ENCODE measurements around the gene CLDN11. TPM values are rescaled to one million over a fixed set of nuclear protein-coding genes. Genes with fewer than 3 reads are reported as not detected.

CLDN11 gene
- not detected in 2 replicates for total RNA-seq

- Mint-ChIP-seq H3K36me3 (ENCODE audit: low read depth) (no peaks in the 10 kb centered on the region), H3K4me3 (peak within 1 kb of the TSS; percentile 66), H3K4me1 (ENCODE audit: low read depth) (peaks cover 10% of the 10 kb centered on the region), H3K27me3 (ENCODE audit: insufficient read depth) (peaks cover 51% of the 10 kb centered on the region), H3K9me3 (no peaks in the 10 kb centered on the region), H3K27ac (no peak within 1 kb of the TSS)
- intact Hi-C loops (cut with micrococcal nuclease): loop anchor here (5.0 kb wide), 1 partner anchor 164 kb away; no protein-coding TSS in a partner anchor
- no peak for DNase-seq (ENCODE audit: low spot score)
Measured at GRCh38 chr3:170418422-170419398, at the start of gene CLDN11. CLDN11 (plus strand) TSS chr3:170418868; CDS start chr3:170419067, 199 bp downstream.

GRCh38 chr3:170368921-170369320, 49.7 kb upstream of the CLDN11 start:
- Mint-ChIP-seq H3K27ac (no peak overlapping the region), H3K9me3 (no peaks in the 10 kb centered on the region), H3K36me3 (ENCODE audit: low read depth) (peaks cover 21% of the 10 kb centered on the region), H3K4me1 (ENCODE audit: low read depth) (peaks cover 19% of the 10 kb centered on the region), H3K4me3 (no peak overlapping the region), H3K27me3 (ENCODE audit: insufficient read depth) (no peaks in the 10 kb centered on the region)
- DNase-seq (ENCODE audit: low spot score): no peak
- intact Hi-C loops (cut with micrococcal nuclease): no loop called here

- peaks cover 8% of the 10 kb centered on the region for H3K36me3 Mint-ChIP-seq (ENCODE audit: low read depth)
- DNase-seq (ENCODE audit: low spot score): no peak
- no peaks in the 10 kb centered on the region for H3K9me3 Mint-ChIP-seq
- intact Hi-C loops (cut with micrococcal nuclease): no loop called here
- peaks cover 11% of the 10 kb centered on the region for H3K4me1 Mint-ChIP-seq (ENCODE audit: low read depth)
- H3K27ac Mint-ChIP-seq: no peak overlapping the region
- H3K4me3 Mint-ChIP-seq: no peak overlapping the region
- no peaks in the 10 kb centered on the region for H3K27me3 Mint-ChIP-seq (ENCODE audit: insufficient read depth)
Measured at GRCh38 chr3:170372190-170372879, 46.3 kb upstream of the CLDN11 start.

- Mint-ChIP-seq H3K27me3 (ENCODE audit: insufficient read depth) (no peaks in the 10 kb centered on the region), H3K4me3 (no peak overlapping the region), H3K4me1 (ENCODE audit: low read depth) (no peaks in the 10 kb centered on the region), H3K9me3 (peaks cover 4% of the 10 kb centered on the region), H3K36me3 (ENCODE audit: low read depth) (peaks cover 28% of the 10 kb centered on the region), H3K27ac (no peak overlapping the region)
- intact Hi-C loops (cut with micrococcal nuclease): no loop called here
- no peak for DNase-seq (ENCODE audit: low spot score)
Measured at GRCh38 chr3:170383567-170383966, 35.1 kb upstream of the CLDN11 start.

- no peaks in the 10 kb centered on the region for H3K4me1 Mint-ChIP-seq (ENCODE audit: low read depth)
- no peak overlapping the region for H3K4me3 Mint-ChIP-seq
- no peak for DNase-seq (ENCODE audit: low spot score)
- no peak overlapping the region for H3K27ac Mint-ChIP-seq
- peaks cover 4% of the 10 kb centered on the region for H3K9me3 Mint-ChIP-seq
- no peaks in the 10 kb centered on the region for H3K27me3 Mint-ChIP-seq (ENCODE audit: insufficient read depth)
- intact Hi-C loops (cut with micrococcal nuclease): no loop called here
- H3K36me3 Mint-ChIP-seq (ENCODE audit: low read depth): peaks cover 33% of the 10 kb centered on the region
Measured at GRCh38 chr3:170386468-170386867, 32.2 kb upstream of the CLDN11 start.

GRCh38 chr3:170387950-170388349, 30.7 kb upstream of the CLDN11 start:
- H3K9me3 Mint-ChIP-seq: peaks cover 4% of the 10 kb centered on the region
- no peaks in the 10 kb centered on the region for H3K4me1 Mint-ChIP-seq (ENCODE audit: low read depth)
- H3K27ac Mint-ChIP-seq: no peak overlapping the region
- no peaks in the 10 kb centered on the region for H3K27me3 Mint-ChIP-seq (ENCODE audit: insufficient read depth)
- no peak for DNase-seq (ENCODE audit: low spot score)
- no peak overlapping the region for H3K4me3 Mint-ChIP-seq
- H3K36me3 Mint-ChIP-seq (ENCODE audit: low read depth): peaks cover 38% of the 10 kb centered on the region
- intact Hi-C loops (cut with micrococcal nuclease): no loop called here

- H3K4me3 Mint-ChIP-seq: no peak overlapping the region
- no peak for DNase-seq (ENCODE audit: low spot score)
- no peaks in the 10 kb centered on the region for H3K4me1 Mint-ChIP-seq (ENCODE audit: low read depth)
- H3K27ac Mint-ChIP-seq: no peak overlapping the region
- H3K9me3 Mint-ChIP-seq: peaks cover 4% of the 10 kb centered on the region
- peaks cover 28% of the 10 kb centered on the region for H3K36me3 Mint-ChIP-seq (ENCODE audit: low read depth)
- H3K27me3 Mint-ChIP-seq (ENCODE audit: insufficient read depth): no peaks in the 10 kb centered on the region
- intact Hi-C loops (cut with micrococcal nuclease): no loop called here
Measured at GRCh38 chr3:170391108-170391507, 27.6 kb upstream of the CLDN11 start.

GRCh38 chr3:170397685-170398084, 21.0 kb upstream of the CLDN11 start:
- DNase-seq (ENCODE audit: low spot score): no peak
- intact Hi-C loops (cut with micrococcal nuclease): no loop called here
- no peaks in the 10 kb centered on the region for H3K4me1 Mint-ChIP-seq (ENCODE audit: low read depth)
- H3K4me3 Mint-ChIP-seq: no peak overlapping the region
- H3K27me3 Mint-ChIP-seq (ENCODE audit: insufficient read depth): no peaks in the 10 kb centered on the region
- H3K36me3 Mint-ChIP-seq (ENCODE audit: low read depth): no peaks in the 10 kb centered on the region
- H3K9me3 Mint-ChIP-seq: no peaks in the 10 kb centered on the region
- no peak overlapping the region for H3K27ac Mint-ChIP-seq

- Mint-ChIP-seq H3K9me3 (no peaks in the 10 kb centered on the region), H3K27ac (no peak overlapping the region), H3K4me1 (ENCODE audit: low read depth) (no peaks in the 10 kb centered on the region), H3K27me3 (ENCODE audit: insufficient read depth) (peaks cover 4% of the 10 kb centered on the region), H3K36me3 (ENCODE audit: low read depth) (no peaks in the 10 kb centered on the region), H3K4me3 (no peak overlapping the region)
- no peak for DNase-seq (ENCODE audit: low spot score)
- intact Hi-C loops (cut with micrococcal nuclease): no loop called here
Measured at GRCh38 chr3:170405101-170405500, 13.6 kb upstream of the CLDN11 start.

- Mint-ChIP-seq H3K36me3 (ENCODE audit: low read depth) (no peaks in the 10 kb centered on the region), H3K27ac (no peak overlapping the region), H3K27me3 (ENCODE audit: insufficient read depth) (peaks cover 11% of the 10 kb centered on the region), H3K4me1 (ENCODE audit: low read depth) (no peaks in the 10 kb centered on the region), H3K4me3 (no peak overlapping the region), H3K9me3 (no peaks in the 10 kb centered on the region)
- intact Hi-C loops (cut with micrococcal nuclease): loop anchor here (5.0 kb wide), 2 partner anchors 457 to 548 kb away; no protein-coding TSS in a partner anchor
- DNase-seq (ENCODE audit: low spot score): no peak
Measured at GRCh38 chr3:170410428-170411029, 8.1 kb upstream of the CLDN11 start.

- Mint-ChIP-seq H3K27ac (no peak overlapping the region), H3K4me3 (no peak overlapping the region), H3K4me1 (ENCODE audit: low read depth) (peaks cover 3% of the 10 kb centered on the region), H3K27me3 (ENCODE audit: insufficient read depth) (peaks cover 33% of the 10 kb centered on the region), H3K36me3 (ENCODE audit: low read depth) (no peaks in the 10 kb centered on the region), H3K9me3 (no peaks in the 10 kb centered on the region)
- intact Hi-C loops (cut with micrococcal nuclease): loop anchor here (5.0 kb wide), 2 partner anchors 454 to 551 kb away; no protein-coding TSS in a partner anchor
- no peak for DNase-seq (ENCODE audit: low spot score)
Measured at GRCh38 chr3:170413291-170413690, 5.4 kb upstream of the CLDN11 start.

- Mint-ChIP-seq H3K4me3 (no peak overlapping the region), H3K9me3 (no peaks in the 10 kb centered on the region), H3K27ac (no peak overlapping the region), H3K27me3 (ENCODE audit: insufficient read depth) (peaks cover 37% of the 10 kb centered on the region), H3K36me3 (ENCODE audit: low read depth) (no peaks in the 10 kb centered on the region), H3K4me1 (ENCODE audit: low read depth) (peaks cover 5% of the 10 kb centered on the region)
- DNase-seq (ENCODE audit: low spot score): peak; percentile 17
- intact Hi-C loops (cut with micrococcal nuclease): loop anchor here (1.0 to 5.0 kb wide), 6 partner anchors 104 to 552 kb away; no protein-coding TSS in a partner anchor
Measured at GRCh38 chr3:170414202-170414663, 4.4 kb upstream of the CLDN11 start.

All from activated T-helper 1 cell treated with anti-CD3 and anti-CD28 coated beads, Interleukin-12 subunit alpha, Interleukin-12 subunit beta, Interleukin-2, Interleukin-4 antibody, amounts not matched to agents 30 ng/mL and 10 ng/mL and 1 ng/mL, durations not matched to agents 14 hours and 24 hours and 36 hours (primary cell).